Hepatocyte (in vitro differentiated cells): ENCODE results near the gene TRAPPC14.

ENCODE experiments used
- EZH2 ChIP-seq: fragments of 200-600 bp; sonication (generic); IDR thresholded peaks from 2 replicates; pipeline ENCODE4 v1.6.1; 2016; ENCODE audit warnings: antibody characterized with exemption, mild to moderate bottlenecking, borderline replicate concordance
- EZH2phosphoT487 ChIP-seq: fragments of 200-600 bp; sonication (generic); IDR thresholded peaks from one replicate; pipeline ENCODE4 v1.6.1; 2018; ENCODE audit warnings: antibody characterized with exemption, mild to moderate bottlenecking, low read depth, moderate library complexity; ENCODE audit not compliant: unreplicated experiment, severe bottlenecking
- TF ChIP-seq, protein P1 (sequence below): fragments of 200-600 bp; sonication (generic); IDR thresholded peaks from 2 replicates; pipeline ENCODE4 v1.5.1; 2016; ENCODE audit warnings: antibody characterized with exemption, mild to moderate bottlenecking; ENCODE audit not compliant: poor library complexity

DNA sequence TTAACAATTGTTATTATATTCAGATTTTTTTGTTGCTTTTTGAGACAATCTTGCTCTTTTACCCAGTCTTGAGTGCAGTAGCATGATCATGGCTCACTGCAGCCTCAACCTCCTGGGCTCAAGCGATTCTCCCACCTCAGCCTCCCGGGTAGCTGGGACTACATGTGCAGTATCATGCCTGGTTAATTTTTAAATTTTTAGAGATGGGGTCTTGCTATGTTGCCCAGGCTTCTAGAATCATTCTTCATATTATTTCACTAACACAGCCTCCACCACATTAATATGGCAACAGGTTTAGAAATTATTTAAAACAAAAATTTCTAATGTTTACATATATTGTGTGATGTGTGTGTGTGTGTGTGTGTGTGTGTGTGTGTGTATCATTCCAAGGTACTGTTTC is 11.2 kb downstream of the TRAPPC14 start:
- TF ChIP-seq EZH2phosphoT487 (no peak), EZH2 (no peak)
- TF ChIP-seq, protein P1, sequence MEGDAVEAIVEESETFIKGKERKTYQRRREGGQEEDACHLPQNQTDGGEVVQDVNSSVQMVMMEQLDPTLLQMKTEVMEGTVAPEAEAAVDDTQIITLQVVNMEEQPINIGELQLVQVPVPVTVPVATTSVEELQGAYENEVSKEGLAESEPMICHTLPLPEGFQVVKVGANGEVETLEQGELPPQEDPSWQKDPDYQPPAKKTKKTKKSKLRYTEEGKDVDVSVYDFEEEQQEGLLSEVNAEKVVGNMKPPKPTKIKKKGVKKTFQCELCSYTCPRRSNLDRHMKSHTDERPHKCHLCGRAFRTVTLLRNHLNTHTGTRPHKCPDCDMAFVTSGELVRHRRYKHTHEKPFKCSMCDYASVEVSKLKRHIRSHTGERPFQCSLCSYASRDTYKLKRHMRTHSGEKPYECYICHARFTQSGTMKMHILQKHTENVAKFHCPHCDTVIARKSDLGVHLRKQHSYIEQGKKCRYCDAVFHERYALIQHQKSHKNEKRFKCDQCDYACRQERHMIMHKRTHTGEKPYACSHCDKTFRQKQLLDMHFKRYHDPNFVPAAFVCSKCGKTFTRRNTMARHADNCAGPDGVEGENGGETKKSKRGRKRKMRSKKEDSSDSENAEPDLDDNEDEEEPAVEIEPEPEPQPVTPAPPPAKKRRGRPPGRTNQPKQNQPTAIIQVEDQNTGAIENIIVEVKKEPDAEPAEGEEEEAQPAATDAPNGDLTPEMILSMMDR, result no peak
